ENCODE data around the gene PLA2G4E.

GRCh38 chr15:42010434-42010833, 10.4 kb downstream of the PLA2G4E start:
- TF ChIP-seq PPARA (CRISPR knock-in tag; IDR thresholded peaks at IDR 0.05; ENCODE audit: borderline replicate concordance) (no peak), RARB (CRISPR knock-in tag; IDR thresholded peaks at IDR 0.05) (no peak), PATZ1 (CRISPR knock-in tag; IDR thresholded peaks at IDR 0.05; ENCODE audit: borderline replicate concordance) (no peak), ESRRG (CRISPR knock-in tag; IDR thresholded peaks at IDR 0.05) (no peak), ZNF8 (CRISPR knock-in tag; IDR thresholded peaks at IDR 0.05) (no peak), ZFP30 (CRISPR knock-in tag; IDR thresholded peaks at IDR 0.05) (no peak), BACH2 (CRISPR knock-in tag; IDR thresholded peaks at IDR 0.05; ENCODE audit: borderline replicate concordance) (no peak)
- TF ChIP-seq, protein P1, sequence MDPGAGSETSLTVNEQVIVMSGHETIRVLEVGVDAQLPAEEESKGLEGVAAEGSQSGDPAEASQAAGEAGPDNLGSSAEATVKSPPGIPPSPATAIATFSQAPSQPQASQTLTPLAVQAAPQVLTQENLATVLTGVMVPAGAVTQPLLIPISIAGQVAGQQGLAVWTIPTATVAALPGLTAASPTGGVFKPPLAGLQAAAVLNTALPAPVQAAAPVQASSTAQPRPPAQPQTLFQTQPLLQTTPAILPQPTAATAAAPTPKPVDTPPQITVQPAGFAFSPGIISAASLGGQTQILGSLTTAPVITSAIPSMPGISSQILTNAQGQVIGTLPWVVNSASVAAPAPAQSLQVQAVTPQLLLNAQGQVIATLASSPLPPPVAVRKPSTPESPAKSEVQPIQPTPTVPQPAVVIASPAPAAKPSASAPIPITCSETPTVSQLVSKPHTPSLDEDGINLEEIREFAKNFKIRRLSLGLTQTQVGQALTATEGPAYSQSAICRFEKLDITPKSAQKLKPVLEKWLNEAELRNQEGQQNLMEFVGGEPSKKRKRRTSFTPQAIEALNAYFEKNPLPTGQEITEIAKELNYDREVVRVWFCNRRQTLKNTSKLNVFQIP (CRISPR knock-in tag; IDR thresholded peaks at IDR 0.05; ENCODE audit: borderline replicate concordance, low read depth) = no peak
